Panc1 (cell line): Measurements from ENCODE around the gene BTNL8. TPM values are rescaled to one million over a fixed set of nuclear protein-coding genes. Genes with fewer than 3 reads are reported as not detected.

ENCODE experiments used
- ATAC-seq: fragments of 200-7000 bp; cut with Tn5 transposase; 2 replicates; pipeline ENCODE4 v1.9.1; 2020; ENCODE audit warnings: mild to moderate bottlenecking, moderate library complexity
- BruUV-seq: library from RNA; stranded (reverse); fragments of 400-500 nt; replicated peaks from 2 replicates; lab custom pipeline; 2021; lab: Mats Ljungman, UMichigan
- CTCF ChIA-PET: fragments of 300-600 bp; sonication (Branson Sonifier 250); formaldehyde crosslinking; loops from one replicate; lab custom pipeline; 2022; ENCODE audit warnings: antibody characterized with exemption; lab: Charles Lee
- POLR2A ChIA-PET: fragments of 300-600 bp; sonication (Branson Sonifier 250); formaldehyde crosslinking; loops from one replicate; lab custom pipeline; 2022; ENCODE audit warnings: antibody characterized with exemption; lab: Charles Lee
- DNase-seq: peaks from one replicate; pipeline ENCODE4 v3.0.0-alpha.2; 2010; ENCODE audit warnings: low read depth, low spot score
- H3K27ac ChIP-seq: 2 replicates; pipeline ENCODE4 v1.5.1; 2011; ENCODE audit warnings: mild to moderate bottlenecking, low read length, inconsistent platforms
- H3K27me3 ChIP-seq: fragments of 200-500 bp; sonication (Bioruptor generic); 2 replicates; pipeline ENCODE4 v1.6.0; 2014; ENCODE audit warnings: low read length, inconsistent platforms; ENCODE audit not compliant: control insufficient read depth, insufficient read depth
- H3K36me3 ChIP-seq: fragments of 200-500 bp; sonication (Bioruptor generic); 2 replicates; pipeline ENCODE4 v1.5.1; 2014; ENCODE audit warnings: inconsistent platforms, mild to moderate bottlenecking, low read length, moderate library complexity; ENCODE audit not compliant: control insufficient read depth, insufficient read depth
- H3K4me1 ChIP-seq: 2 replicates; pipeline ENCODE4 v1.5.1; 2011; ENCODE audit warnings: inconsistent platforms, mild to moderate bottlenecking, low read length, moderate library complexity; ENCODE audit not compliant: control insufficient read depth, insufficient read depth
- H3K4me3 ChIP-seq, 2 experiments: 2 replicates each; pipeline ENCODE4 v1.5.1; 2011 to 2012; ENCODE audit warnings: low read depth in 2 of 2, low read length in 2 of 2, mild to moderate bottlenecking in 2 of 2, inconsistent platforms in 1 of 2, moderate library complexity in 1 of 2
- H3K9me3 ChIP-seq: fragments of 200-500 bp; sonication (Bioruptor generic); 2 replicates; pipeline ENCODE4 v1.5.1; 2014; ENCODE audit warnings: low read depth, mild to moderate bottlenecking, inconsistent platforms, low read length, moderate library complexity; ENCODE audit not compliant: control insufficient read depth, insufficient read depth
- CTCF ChIP-seq: fragments of 450-650 bp; IDR thresholded peaks from 2 replicates; pipeline ENCODE4 v1.5.1; 2017; ENCODE audit warnings: mild to moderate bottlenecking
- POLR2AphosphoS5 ChIP-seq: IDR thresholded peaks from 2 replicates; pipeline ENCODE4 v1.6.1; 2012; ENCODE audit warnings: mild to moderate bottlenecking, low read depth, low read length, moderate library complexity
- REST ChIP-seq, 2 experiments: IDR thresholded peaks; 2 replicates each; pipeline ENCODE4 v1.6.1; 2011 to 2012; ENCODE audit warnings: low read depth in 2 of 2, control low read depth in 1 of 2, low read length in 1 of 2, mild to moderate bottlenecking in 1 of 2, moderate library complexity in 1 of 2; ENCODE audit not compliant: insufficient read depth in 1 of 2
- SIN3A ChIP-seq: IDR thresholded peaks from 2 replicates; pipeline ENCODE4 v1.6.1; 2012; ENCODE audit warnings: low read depth, mild to moderate bottlenecking, low read length, moderate library complexity, borderline replicate concordance; ENCODE audit not compliant: insufficient read depth
- TCF7L2 ChIP-seq: IDR thresholded peaks from 2 replicates; pipeline ENCODE4 v1.6.1; 2011; ENCODE audit warnings: mild to moderate bottlenecking, low read depth, low read length, inconsistent platforms
- in situ Hi-C: cut with HindIII; loops from 2 replicates; pipeline ENCODE4 v1.10.0; 2016; ENCODE audit warnings: low sequenced_read_pairs, low pct_unique_long_range_greater_than_20kb
- intact Hi-C: fragments of 100-400 bp; cut with micrococcal nuclease; formaldehyde crosslinking; loops from one replicate; pipeline ENCODE4 v1.10.0; 2022; ENCODE audit not compliant: unreplicated experiment
- total RNA-seq: library from RNA; stranded (reverse); gene quantifications from one replicate; pipeline ENCODE4 v1.2.1, GENCODE V29; 2021; ENCODE audit not compliant: unreplicated experiment

BTNL8 gene
- total RNA-seq, 1 experiment from 2014 or later: not detected

GRCh38 chr5:180959661-180960060 lies 60.7 kb downstream of the BTNL8 start:
- no peak for DNase-seq
- in situ Hi-C loops (no loop called here), intact Hi-C loops (no loop called here)
- Histone ChIP-seq H3K4me3 (no peak overlapping the region), H3K9me3 (no peaks in the 10 kb centered on the region), H3K27ac (no peak overlapping the region), H3K4me1 (no peaks in the 10 kb centered on the region), H3K36me3 (no peaks in the 10 kb centered on the region), H3K27me3 (no peaks in the 10 kb centered on the region)
- TF ChIP-seq TCF7L2 (no peak), CTCF (no peak), SIN3A (no peak), REST (IDR thresholded peaks at IDR 0.05; ENCODE audit: insufficient read depth in 1 of 2, low read depth in 2 of 2, low read length in 1 of 2) (no peak), POLR2AphosphoS5 (no peak)
- POLR2A ChIA-PET: no interaction called here
- CTCF ChIA-PET: no interaction called here
- BruUV-seq: no TSS peak
- no peak for ATAC-seq

- no TSS peak for BruUV-seq
- POLR2A ChIA-PET: no interaction called here
- DNase-seq: no peak
- Histone ChIP-seq H3K9me3 (no peaks in the 10 kb centered on the region), H3K27me3 (no peaks in the 10 kb centered on the region), H3K27ac (no peak overlapping the region), H3K4me3 (no peak overlapping the region), H3K36me3 (no peaks in the 10 kb centered on the region), H3K4me1 (no peaks in the 10 kb centered on the region)
- CTCF ChIA-PET: no interaction called here
- intact Hi-C loops (no loop called here), in situ Hi-C loops (no loop called here)
- no peak for ATAC-seq
- TF ChIP-seq SIN3A: no peak
- no peak for TF ChIP-seq REST (IDR thresholded peaks at IDR 0.05; ENCODE audit: insufficient read depth in 1 of 2, low read depth in 2 of 2, low read length in 1 of 2)
- no peak for TF ChIP-seq POLR2AphosphoS5
- TF ChIP-seq TCF7L2: no peak
- TF ChIP-seq CTCF: no peak
Measured at GRCh38 chr5:180960209-180960608, 61.2 kb downstream of the BTNL8 start.
